ENCODE results near the gene ABL1. TPM values are rescaled to one million over a fixed set of nuclear protein-coding genes. Genes with fewer than 3 reads are reported as not detected.

ABL1 gene
- total and polyA plus RNA-seq, 10 donors, result 9.7 to 76.7 (median 42.2) TPM

DNA sequence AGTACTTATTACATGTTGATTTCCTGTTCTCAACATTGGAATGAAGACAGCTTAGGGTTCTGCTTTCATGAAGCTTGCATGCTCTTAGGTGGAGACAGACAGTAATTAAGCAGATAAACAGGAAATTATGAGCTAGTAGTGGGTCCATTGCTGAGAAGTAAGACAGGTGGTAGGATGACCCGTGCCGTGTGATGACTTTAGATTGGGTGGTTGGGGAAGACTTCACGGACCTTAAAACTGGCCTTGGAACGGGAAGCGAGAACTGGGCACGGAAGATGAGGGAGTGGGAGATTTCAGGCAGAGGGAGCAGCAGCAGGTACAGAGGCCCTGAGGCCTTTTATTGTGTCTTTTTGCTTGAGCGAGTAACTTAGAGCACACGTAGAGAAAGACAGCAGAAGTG, 27.2 kb downstream of the ABL1 start:
- 89 to 94% (median 91%) methylated on average over 8 of the region's 8 CpGs for WGBS, 5 donors
- peak; percentile 5 for DNase-seq
- Histone ChIP-seq H3K27me3 (replicated peaks in 1 of 7) (no peaks in the 10 kb centered on the region), H3K27ac (no peak overlapping the region), H3K36me3 (peaks cover 0 to 73% (median 15%) of the 10 kb centered on the region in 6 donors), H3K4me3 (no peak overlapping the region), H3K4me1 (peaks cover 0 to 48% (median 14%) of the 10 kb centered on the region in 6 donors), H3K9me3 (no peaks in the 10 kb centered on the region)
- intact Hi-C loops (cut with DNase I; ENCODE audit: low total_unique reads), result loop anchor here (5.0 kb wide), 1 partner anchor 90 kb away; no protein-coding TSS in a partner anchor
- TF ChIP-seq POLR2AphosphoS5 (IDR thresholded peaks at IDR 0.05) (no peak), CTCF (IDR thresholded peaks at IDR 0.05 in 8 of 11, conservative IDR thresholded peaks at IDR 0.05 in 3 of 11) (no peak)

DNA sequence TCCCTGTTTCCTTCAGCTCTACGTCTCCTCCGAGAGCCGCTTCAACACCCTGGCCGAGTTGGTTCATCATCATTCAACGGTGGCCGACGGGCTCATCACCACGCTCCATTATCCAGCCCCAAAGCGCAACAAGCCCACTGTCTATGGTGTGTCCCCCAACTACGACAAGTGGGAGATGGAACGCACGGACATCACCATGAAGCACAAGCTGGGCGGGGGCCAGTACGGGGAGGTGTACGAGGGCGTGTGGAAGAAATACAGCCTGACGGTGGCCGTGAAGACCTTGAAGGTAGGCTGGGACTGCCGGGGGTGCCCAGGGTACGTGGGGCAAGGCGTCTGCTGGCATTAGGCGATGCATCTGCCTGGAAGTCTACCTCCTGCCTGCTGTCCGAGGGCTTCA, 27.7 kb downstream of the ABL1 start:
- Histone ChIP-seq H3K27ac (no peak overlapping the region), H3K9me3 (no peaks in the 10 kb centered on the region), H3K4me3 (no peak overlapping the region), H3K4me1 (peaks cover 0 to 48% (median 13%) of the 10 kb centered on the region in 6 donors), H3K27me3 (replicated peaks in 1 of 7) (no peaks in the 10 kb centered on the region), H3K36me3 (peaks cover 0 to 73% (median 14%) of the 10 kb centered on the region in 6 donors)
- peak in 2 of 3 donors; percentile 18 to 29 for TF ChIP-seq POLR2AphosphoS5 (IDR thresholded peaks at IDR 0.05)
- TF ChIP-seq POLR2A (IDR thresholded peaks at IDR 0.05), result no peak
- no peak for TF ChIP-seq CTCF (IDR thresholded peaks at IDR 0.05 in 8 of 11, conservative IDR thresholded peaks at IDR 0.05 in 3 of 11)
- WGBS, 5 donors, result 87 to 95% (median 92%) methylated on average over 23 of the region's 23 CpGs
- peak; percentile 69 for DNase-seq
- intact Hi-C loops (cut with DNase I; ENCODE audit: low total_unique reads), result loop anchor here (5.0 kb wide), 1 partner anchor 90 kb away; no protein-coding TSS in a partner anchor

- Histone ChIP-seq H3K36me3 (peaks cover 0 to 66% (median 13%) of the 10 kb centered on the region in 6 donors), H3K27ac (no peak overlapping the region), H3K4me1 (peaks cover 0 to 43% (median 12%) of the 10 kb centered on the region in 6 donors), H3K4me3 (no peak overlapping the region), H3K27me3 (replicated peaks in 1 of 7) (no peaks in the 10 kb centered on the region), H3K9me3 (no peaks in the 10 kb centered on the region)
- TF ChIP-seq CTCF (IDR thresholded peaks at IDR 0.05 in 8 of 11, conservative IDR thresholded peaks at IDR 0.05 in 3 of 11) (no peak), POLR2AphosphoS5 (IDR thresholded peaks at IDR 0.05) (no peak), POLR2A (IDR thresholded peaks at IDR 0.05) (no peak)
- DNase-seq, result peak; percentile 10
- intact Hi-C loops (cut with DNase I; ENCODE audit: low total_unique reads), result loop anchor here (5.0 kb wide), 1 partner anchor 92 kb away; no protein-coding TSS in a partner anchor
- 82 to 97% (median 92%) methylated on average over 6 of the region's 6 CpGs for WGBS, 5 donors
These were observed 29.5 kb downstream of the ABL1 start for GRCh38 chr9:130864541-130864940.

DNA sequence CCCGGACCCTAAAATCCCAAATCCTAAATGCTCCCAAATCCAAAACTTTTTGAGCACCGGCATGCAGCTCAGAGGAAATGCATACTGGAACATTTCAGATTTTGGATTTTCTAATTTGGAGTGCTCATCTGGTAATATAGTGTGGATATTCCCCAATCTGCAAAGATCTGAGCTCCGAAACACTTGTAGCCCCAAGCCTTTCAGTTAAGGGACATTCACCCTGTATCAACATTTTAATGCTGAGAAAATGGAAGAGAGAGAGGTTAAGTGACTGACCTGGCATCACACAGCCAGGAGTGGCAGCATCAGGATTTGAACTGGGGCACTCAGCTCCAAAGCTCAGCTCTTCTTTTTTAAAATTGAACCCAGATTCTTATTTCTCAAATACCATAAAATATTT, 30.9 kb downstream of the ABL1 start:
- no peak for DNase-seq
- TF ChIP-seq POLR2AphosphoS5 (IDR thresholded peaks at IDR 0.05) (no peak), CTCF (IDR thresholded peaks at IDR 0.05 in 8 of 11, conservative IDR thresholded peaks at IDR 0.05 in 3 of 11) (no peak), POLR2A (IDR thresholded peaks at IDR 0.05) (no peak)
- WGBS, 5 donors, result 95 to 100% (median 98%) methylated on average over 3 of the region's 3 CpGs
- no peak overlapping the region for H3K27ac ChIP-seq
- intact Hi-C loops (cut with DNase I; ENCODE audit: low total_unique reads), result loop anchor here (5.0 kb wide), 2 partner anchors 164 to 176 kb away; no protein-coding TSS in a partner anchor
- peaks cover 0 to 40% (median 18%) of the 10 kb centered on the region in 6 donors for H3K4me1 ChIP-seq
- H3K9me3 ChIP-seq, result no peaks in the 10 kb centered on the region
- no peaks in the 10 kb centered on the region for H3K27me3 ChIP-seq (replicated peaks in 1 of 7)
- H3K4me3 ChIP-seq, result no peak overlapping the region
- peaks cover 0 to 64% (median 17%) of the 10 kb centered on the region in 6 donors for H3K36me3 ChIP-seq
